ENCODE data around the gene NOTO. TPM values are rescaled to one million over a fixed set of nuclear protein-coding genes. Genes with fewer than 3 reads are reported as not detected.

Gene NOTO
- total and polyA plus RNA-seq, 10 of the 15 experiments (the other 5 are each of a cell fraction or from before 2014, with no cell fraction given) = not detected

GRCh38 chr2:73203055-73203681 is 794 bp downstream of the NOTO start (continued):
- TF ChIP-seq USF1 (IDR thresholded peaks at IDR 0.05; ENCODE audit: borderline replicate concordance, extremely low read length, insufficient read depth, low read depth, low read length) = no peak
- TF ChIP-seq BRCA1 (IDR thresholded peaks at IDR 0.05; ENCODE audit: low read depth, low read length) = no peak
- no peak for TF ChIP-seq CBX3 (IDR thresholded peaks at IDR 0.05; ENCODE audit: borderline replicate concordance, low read depth)

- H3K27me3 ChIP-seq (replicated peaks in 1 of 2; ENCODE audit: control insufficient read depth in 2 of 2, insufficient read depth in 2 of 2, low read length in 1 of 2) = peaks cover 0 to 3% of the 10 kb centered on the region in 2 experiments; a peak in 2 of 4 replicates
- H3K79me2 ChIP-seq (ENCODE audit: control insufficient read depth, insufficient read depth, low read length) = no peaks in the 10 kb centered on the region
- ATAC-seq = no peak
- ChIA-PET SMC1A (ENCODE audit: uncharacterized antibody, unreplicated experiment) (no interaction called here), RAD21 (ENCODE audit: unreplicated experiment) (no interaction called here), CTCF (interaction anchor here (0.6 kb wide), 1 partner anchor 23 kb away, joined by 3 read pairs; no protein-coding TSS in a partner anchor), POLR2A (no interaction called here)
- DNase-seq (ENCODE audit: low read depth, low spot score) = no peak
- H3K4me3 ChIP-seq = no peak overlapping the region
- intact Hi-C loops (cut with micrococcal nuclease; ENCODE audit: unreplicated experiment) = no loop called here
- H4K20me1 ChIP-seq (ENCODE audit: control insufficient read depth, insufficient read depth) = no peaks in the 10 kb centered on the region
- in situ Hi-C loops (cut with MboI) = no loop called here
- H3K4me2 ChIP-seq (ENCODE audit: control insufficient read depth, insufficient read depth) = no peak overlapping the region
- no peak overlapping the region for H3K9ac ChIP-seq (ENCODE audit: control insufficient read depth, insufficient read depth, low read length)
- no peak for FAIRE-seq
- no peak overlapping the region for H3K27ac ChIP-seq (ENCODE audit: control insufficient read depth, insufficient read depth)
- BruUV-seq (replicated peaks) = no TSS peak
- TF ChIP-seq CREM (IDR thresholded peaks at IDR 0.05; ENCODE audit: low read depth) (no peak), MEF2A (IDR thresholded peaks at IDR 0.05; ENCODE audit: insufficient read depth, low read depth, low read length) (no peak), USF1 (IDR thresholded peaks at IDR 0.05; ENCODE audit: borderline replicate concordance, extremely low read length, insufficient read depth, low read depth, low read length) (no peak), ESRRA (IDR thresholded peaks at IDR 0.05; ENCODE audit: low read length) (no peak), ZNF274 (IDR thresholded peaks at IDR 0.05; ENCODE audit: insufficient read depth, insufficient read length) (no peak), MAX (IDR thresholded peaks at IDR 0.05; ENCODE audit: low read depth, low read length) (no peak), HSF1 (IDR thresholded peaks at IDR 0.05; ENCODE audit: low read depth, low read length) (no peak), RBBP5 (conservative IDR thresholded peaks at IDR 0.05) (no peak), NKRF (conservative IDR thresholded peaks at IDR 0.05) (no peak)
- no peaks in the 10 kb centered on the region for H3K4me1 ChIP-seq (ENCODE audit: control insufficient read depth, insufficient read depth, low read length)
- no peaks in the 10 kb centered on the region; a peak in 1 of 4 replicates for H3K36me3 ChIP-seq (ENCODE audit: control insufficient read depth in 2 of 2, insufficient read depth in 2 of 2, low read length in 1 of 2)
- no peaks in the 10 kb centered on the region for H3K9me3 ChIP-seq (replicated peaks; ENCODE audit: control insufficient read depth, insufficient read depth, low read length)
- no peak overlapping the region for H2AFZ ChIP-seq (ENCODE audit: control insufficient read depth, low read depth, low read length)
- 76% methylated on average over 6 of the region's 6 CpGs for WGBS (ENCODE audit: insufficient coverage, insufficient replicate concordance, low lambda C conversion rate, missing lambda C conversion rate)
Measured at GRCh38 chr2:73205611-73206010, 3.2 kb downstream of the NOTO start.

All from GM12878 (cell line).